ENCODE data around the gene PRSS22.

GRCh38 chr16:2828521-2828840 is 29.5 kb downstream of the PRSS22 start:
- TF ChIP-seq SP1 (IDR thresholded peaks at IDR 0.05): no peak
- TF ChIP-seq FOXM1 (IDR thresholded peaks at IDR 0.05; ENCODE audit: borderline replicate concordance): no peak
- no peak for TF ChIP-seq HDGF (IDR thresholded peaks at IDR 0.05; ENCODE audit: borderline replicate concordance)

Measured in HEK293T (cell line).